Transverse colon (tissue), 3 donors: ENCODE data around the gene ACP7.

Source experiments
- POLR2A ChIP-seq: fragments of 450-650 bp; IDR thresholded peaks from one replicate; pipeline ENCODE4 v1.6.1; 2016; ENCODE audit warnings: antibody characterized with exemption, mild to moderate bottlenecking, moderate library complexity
- POLR2AphosphoS5 ChIP-seq, 3 donors: sonication (generic); formaldehyde crosslinking; IDR thresholded peaks; one replicate each; pipeline ENCODE4 v1.6.1; 2016; ENCODE audit warnings: antibody characterized with exemption in 3 of 3

GRCh38 chr19:39135701-39136100 is 51.5 kb downstream of the ACP7 start:
- TF ChIP-seq POLR2AphosphoS5 (IDR thresholded peaks at IDR 0.05) = no peak
- TF ChIP-seq POLR2A = no peak
